Measurements from ENCODE around the gene RNASE13. TPM values are rescaled to one million over a fixed set of nuclear protein-coding genes. Genes with fewer than 3 reads are reported as not detected.

RNASE13 gene
- polyA plus RNA-seq, 2 of the 4 experiments (the other 2 are of a cell fraction): not detected

- no peaks in the 10 kb centered on the region for H3K9me3 ChIP-seq
- ChIA-PET POLR2A (no interaction called here), CTCF (interaction anchor here (1.0 to 10.9 kb wide), 10 partner anchors 10 to 228 kb away, joined by 3 to 185 read pairs (median 7); partner anchors contain the start of gene METTL17)
- FAIRE-seq (no peak), ATAC-seq (no peak), DNase-seq (ENCODE audit: low read depth in 1 of 2, low spot score in 1 of 2) (no peak)
- 82% methylated on average over 14 of the region's 14 CpGs for WGBS (ENCODE audit: missing lambda C conversion rate)
- H3K4me1 ChIP-seq: no peaks in the 10 kb centered on the region
- no peak overlapping the region for H3K4me2 ChIP-seq
- TF ChIP-seq POLR2AphosphoS2 (conservative IDR thresholded peaks at IDR 0.05; ENCODE audit: low read length) (no peak), JUNB (IDR thresholded peaks at IDR 0.05) (no peak), CBX8 (IDR thresholded peaks at IDR 0.05) (no peak), MAZ (IDR thresholded peaks at IDR 0.05; ENCODE audit: borderline replicate concordance, low read depth, low read length) (no peak), GATA3 (IDR thresholded peaks at IDR 0.05; ENCODE audit: borderline replicate concordance) (no peak), ESRRA (IDR thresholded peaks at IDR 0.05; ENCODE audit: borderline replicate concordance, low read length) (no peak), JUN (IDR thresholded peaks at IDR 0.05) (no peak), HOXA7 (CRISPR knock-in tag; IDR thresholded peaks at IDR 0.05) (no peak), NFE2L2 (conservative IDR thresholded peaks at IDR 0.05; ENCODE audit: low read length) (no peak), MAFK (IDR thresholded peaks at IDR 0.05; ENCODE audit: partially characterized antibody) (no peak), HMGXB4 (CRISPR knock-in tag; IDR thresholded peaks at IDR 0.05; ENCODE audit: borderline replicate concordance) (no peak), FOSB (CRISPR knock-in tag; IDR thresholded peaks at IDR 0.05) (no peak)
- H3K27ac ChIP-seq: no peak overlapping the region
- no peak overlapping the region for H3K4me3 ChIP-seq
These were observed 30.7 kb downstream of the RNASE13 start for GRCh38 chr14:21003788-21004346.

GRCh38 chr14:21001218-21001617 lies 33.4 kb downstream of the RNASE13 start:
- ChIA-PET POLR2A (no interaction called here), CTCF (interaction anchor here (0.9 to 10.9 kb wide), 5 partner anchors 16 to 91 kb away, joined by 3 to 185 read pairs (median 7); no protein-coding TSS in a partner anchor)
- ATAC-seq (no peak), FAIRE-seq (no peak), DNase-seq (ENCODE audit: low read depth in 1 of 2, low spot score in 1 of 2) (no peak)
- Histone ChIP-seq H3K9me3 (no peaks in the 10 kb centered on the region), H3K4me2 (no peak overlapping the region), H3K4me3 (no peak overlapping the region), H3K27ac (no peak overlapping the region), H3K4me1 (no peaks in the 10 kb centered on the region)
- TF ChIP-seq EP300 (IDR thresholded peaks at IDR 0.05) (no peak), BHLHE40 (IDR thresholded peaks at IDR 0.05; ENCODE audit: low read depth, low read length) (no peak), E2F6 (IDR thresholded peaks at IDR 0.05; ENCODE audit: borderline replicate concordance, low read depth) (no peak), HDAC2 (IDR thresholded peaks at IDR 0.05) (no peak), PBX3 (IDR thresholded peaks at IDR 0.05) (no peak), MAFK (IDR thresholded peaks at IDR 0.05; ENCODE audit: partially characterized antibody) (no peak), CHD4 (IDR thresholded peaks at IDR 0.05; ENCODE audit: borderline replicate concordance) (no peak), ESRRA (IDR thresholded peaks at IDR 0.05; ENCODE audit: borderline replicate concordance, low read length) (no peak), RFX5 (IDR thresholded peaks at IDR 0.05) (no peak), JUNB (IDR thresholded peaks at IDR 0.05) (no peak), CTCF (IDR thresholded peaks at IDR 0.05) (no peak), BCL3 (IDR thresholded peaks at IDR 0.05) (no peak), JUN (IDR thresholded peaks at IDR 0.05) (no peak)
- 72% methylated on average over 5 of the region's 7 CpGs for WGBS (ENCODE audit: missing lambda C conversion rate)

All from A549 (cell line).